GM21390 (cell line): ENCODE data around the gene RAET1L.
"Not testable (repeated sequence)": the region's sequence is repeated elsewhere in the genome, so short reads cannot be mapped to it uniquely, and the experiment has no call there.

Source experiments
- ATAC-seq: cut with Tn5 transposase; IDR thresholded peaks from one replicate; pipeline ENCODE4 v1.9.1; 2021; ENCODE audit not compliant: unreplicated experiment

RAET1L gene

DNA sequence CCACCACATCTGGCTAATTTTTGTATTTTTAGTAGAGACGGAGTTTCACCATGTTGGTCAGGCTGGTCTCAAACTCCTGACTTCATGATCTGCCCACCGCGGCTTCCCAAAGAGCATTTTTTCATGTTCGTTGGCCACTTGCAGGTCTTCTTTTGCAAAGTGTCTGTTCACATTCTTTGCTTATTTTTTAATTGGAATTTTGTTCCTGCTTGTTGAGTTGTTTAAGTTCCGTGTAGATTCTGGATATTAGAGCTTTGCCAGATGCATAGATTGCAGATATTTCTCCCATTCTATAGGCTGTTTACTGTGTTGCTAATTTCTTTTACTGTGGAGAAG, 8.2 kb downstream of the RAET1L start:
- ATAC-seq, result not testable (repeated sequence)

DNA sequence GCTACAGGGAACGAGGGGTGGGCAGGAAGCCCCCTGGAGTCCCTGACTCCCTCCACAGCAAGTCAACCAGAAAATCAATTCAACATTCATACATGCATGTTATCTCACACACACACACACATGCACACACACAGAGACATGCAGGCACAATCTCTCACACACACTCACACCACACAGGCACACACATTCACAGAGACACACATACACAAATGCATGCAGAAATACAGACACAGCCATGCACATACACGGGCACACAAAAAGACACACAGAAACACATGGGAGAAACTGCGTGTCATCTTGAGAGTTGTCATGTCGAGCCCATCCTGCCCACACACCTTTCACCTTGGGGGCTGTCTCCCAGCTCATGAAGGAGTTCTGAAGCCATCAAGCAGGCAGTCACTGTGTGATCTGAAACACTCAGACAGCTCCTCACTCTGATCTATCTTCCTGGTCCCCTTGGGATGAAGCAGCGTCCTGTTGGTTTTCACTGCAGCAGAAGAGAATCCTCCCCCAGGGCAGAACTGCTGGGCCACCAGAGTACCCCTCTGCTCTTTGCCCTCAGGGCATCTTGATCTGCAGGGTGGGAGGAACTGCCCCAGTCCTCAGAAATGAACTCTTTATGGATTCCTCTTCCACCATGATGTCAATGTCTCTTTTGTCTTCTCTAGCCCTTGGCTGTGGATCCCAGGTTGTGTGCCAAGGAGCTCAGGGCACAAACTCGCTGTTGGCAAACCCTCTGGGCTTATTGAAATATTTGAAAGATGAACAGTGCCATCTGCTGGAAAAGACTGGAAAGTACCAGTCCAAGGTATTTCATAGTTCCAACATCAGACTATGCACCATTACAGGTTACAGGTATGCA, 8.8 kb downstream of the RAET1L start:
- ATAC-seq, result peak; percentile 45

DNA sequence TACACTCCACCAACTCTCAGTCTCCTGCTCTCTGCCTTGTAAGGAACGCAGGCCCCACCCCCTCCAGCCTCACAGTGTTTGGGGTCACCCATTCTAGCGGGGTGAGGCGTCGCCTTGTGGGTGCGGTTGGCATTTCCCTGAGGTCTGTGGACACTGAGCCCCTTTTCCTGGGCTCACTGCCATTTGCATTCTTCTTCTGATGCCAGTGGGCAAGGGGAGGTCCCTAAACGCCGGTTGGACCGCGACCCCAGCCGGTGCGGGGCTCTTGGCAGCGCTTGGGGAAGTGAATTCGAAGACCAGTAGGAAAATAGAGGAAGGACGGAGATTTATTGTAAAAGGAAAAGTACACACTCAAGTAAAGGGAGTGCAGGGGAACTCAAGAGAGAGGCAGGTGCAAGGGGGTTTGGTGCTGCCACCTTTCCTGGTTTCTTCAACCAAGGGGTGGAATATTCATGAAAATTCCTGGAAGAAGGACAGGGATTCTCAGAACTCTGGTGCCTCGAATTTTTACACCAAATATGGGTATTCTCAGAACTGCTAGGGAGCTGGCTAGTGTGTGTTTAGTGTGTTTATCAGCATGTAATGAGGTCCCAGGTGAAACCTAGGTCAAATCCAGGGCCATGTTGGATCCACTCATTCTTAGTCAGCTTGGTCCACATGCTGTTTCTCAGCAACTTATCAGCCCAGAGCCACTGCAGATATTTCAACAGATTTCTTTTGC, 9.9 kb downstream of the RAET1L start:
- not testable (repeated sequence) for ATAC-seq

DNA sequence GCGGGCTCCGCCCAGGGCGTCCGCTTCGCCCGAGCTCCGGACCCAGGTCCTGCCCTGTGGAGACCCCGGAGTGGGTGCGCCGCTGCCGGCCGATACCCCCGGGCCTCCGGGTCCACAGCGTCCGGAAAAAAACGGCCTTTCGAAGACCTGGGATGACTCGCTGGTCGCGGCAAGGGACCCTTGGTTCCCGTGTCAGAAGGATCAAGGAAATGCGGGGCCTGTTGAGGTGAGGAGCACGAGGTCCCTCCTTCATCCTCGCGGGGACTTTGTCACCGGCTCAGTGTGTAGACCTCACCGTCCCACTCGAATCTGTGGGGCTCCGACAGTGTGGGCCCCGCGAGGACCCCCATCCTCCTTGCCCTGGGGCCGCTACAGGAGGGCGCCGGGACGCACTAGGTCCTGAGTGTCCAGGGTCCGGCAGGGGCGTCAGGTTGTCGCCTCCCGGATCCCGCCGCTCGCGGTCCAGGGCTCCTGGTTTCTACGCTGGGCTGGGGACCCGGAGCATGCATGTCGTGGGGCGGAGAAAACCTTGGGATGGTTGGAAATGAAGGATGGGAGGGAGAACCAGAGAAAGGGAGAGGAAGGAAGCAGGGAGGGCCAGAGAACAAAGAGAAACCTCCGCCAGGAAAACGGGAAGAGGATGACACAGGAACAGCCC, 10.6 kb downstream of the RAET1L start:
- ATAC-seq, result not testable (repeated sequence)

DNA sequence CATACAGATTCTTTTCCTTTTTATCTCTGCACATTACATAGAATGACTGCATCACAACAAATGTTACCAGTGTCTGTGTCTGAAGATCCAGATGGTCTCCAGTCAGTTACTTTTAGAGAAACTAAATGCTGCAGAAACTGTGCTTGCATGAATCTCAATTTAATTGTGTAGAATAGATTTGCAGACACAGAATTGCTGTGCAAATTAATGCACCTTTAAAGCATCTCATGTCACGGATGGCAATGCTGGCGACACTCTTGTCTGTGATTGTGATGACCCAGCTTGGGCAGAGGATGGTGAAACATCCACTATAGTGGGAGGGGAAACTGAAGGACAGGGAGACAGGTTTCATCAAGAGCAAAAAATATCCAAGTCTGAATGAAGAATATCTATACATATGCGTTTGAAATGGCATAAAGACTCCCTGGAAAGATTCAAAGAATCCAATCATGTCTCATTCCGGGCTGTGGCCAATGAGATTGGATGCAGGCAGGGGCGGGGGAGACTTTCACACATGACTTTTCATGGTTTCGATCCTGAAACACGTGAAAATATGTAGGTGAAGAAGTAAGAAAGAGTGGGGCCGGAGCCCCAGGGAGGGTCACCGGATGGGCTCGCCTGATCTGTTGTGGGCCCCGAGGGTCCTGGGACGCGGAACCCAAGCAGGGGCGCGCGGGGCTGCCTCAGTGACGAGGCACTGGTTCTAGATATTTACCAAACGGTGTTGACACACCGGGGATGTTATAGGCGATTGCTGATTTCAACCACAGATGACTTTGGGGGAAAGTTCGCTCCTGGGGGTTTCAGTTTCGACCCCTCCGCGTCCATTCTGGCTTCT, 11.3 kb downstream of the RAET1L start:
- ATAC-seq, result not testable (repeated sequence)

DNA sequence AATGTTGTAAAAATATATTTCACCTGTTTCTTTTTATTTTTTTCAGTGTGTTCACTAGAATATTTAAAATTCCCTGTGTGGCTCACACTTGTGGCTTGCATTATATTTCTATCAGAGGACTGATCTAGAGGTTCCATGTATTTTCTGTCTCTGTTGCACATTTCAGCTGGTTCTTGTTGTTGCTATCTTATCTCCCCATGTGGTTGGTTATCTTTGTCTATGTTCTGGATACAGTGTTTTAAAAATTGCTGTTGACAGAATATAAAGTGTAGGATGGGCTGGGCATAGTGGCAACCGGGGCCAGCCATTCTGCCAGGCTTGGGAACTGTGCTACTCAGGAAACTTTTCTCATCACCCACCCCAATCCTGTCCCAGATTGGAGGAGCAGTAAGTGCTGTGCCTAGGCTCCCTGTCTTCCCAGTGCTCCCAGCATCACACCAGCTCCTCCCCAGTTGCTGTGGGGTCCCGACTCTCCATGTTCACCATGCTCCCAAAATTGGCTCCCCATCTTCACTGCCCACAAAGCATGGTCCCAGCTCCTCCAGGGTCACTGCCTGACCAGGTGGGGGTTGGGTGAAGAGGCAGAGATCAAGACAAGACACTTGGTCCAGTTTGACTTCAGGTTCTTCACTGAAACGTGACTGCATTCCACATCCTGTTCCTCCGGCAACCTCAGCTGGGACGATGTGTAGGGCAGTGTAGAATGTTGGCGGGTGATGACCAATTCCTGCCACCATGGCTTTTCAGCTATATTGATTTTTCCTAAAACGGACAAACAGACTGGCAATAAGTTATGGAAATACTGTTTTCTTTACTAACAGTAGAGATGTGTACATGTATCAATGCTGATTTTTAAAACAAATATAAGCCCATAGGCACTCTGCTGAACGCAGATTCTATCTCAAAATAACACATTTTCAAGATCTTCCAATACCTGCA, 12.2 kb downstream of the RAET1L start:
- ATAC-seq, result not testable (repeated sequence)

DNA sequence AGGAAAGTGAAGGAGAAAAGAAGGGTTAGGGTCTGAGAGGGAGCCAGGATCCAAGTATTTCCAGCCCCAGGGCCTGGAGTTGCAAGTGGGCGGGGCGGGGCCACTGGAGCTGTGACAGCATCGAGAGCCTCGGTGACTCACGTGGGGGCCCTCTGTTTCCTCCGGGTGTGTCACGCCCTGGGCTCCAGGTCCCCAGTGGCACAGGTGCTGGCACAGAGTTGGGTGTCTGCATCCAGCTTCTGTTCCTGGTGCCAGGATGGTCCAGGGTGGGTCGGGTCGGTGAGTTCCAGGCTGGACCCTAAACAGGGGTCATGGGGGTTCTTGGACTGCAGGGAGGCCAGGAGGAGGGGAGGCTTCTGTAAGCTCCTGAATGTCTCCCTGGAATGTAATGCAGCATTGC, 16.7 kb downstream of the RAET1L start:
- no peak for ATAC-seq

DNA sequence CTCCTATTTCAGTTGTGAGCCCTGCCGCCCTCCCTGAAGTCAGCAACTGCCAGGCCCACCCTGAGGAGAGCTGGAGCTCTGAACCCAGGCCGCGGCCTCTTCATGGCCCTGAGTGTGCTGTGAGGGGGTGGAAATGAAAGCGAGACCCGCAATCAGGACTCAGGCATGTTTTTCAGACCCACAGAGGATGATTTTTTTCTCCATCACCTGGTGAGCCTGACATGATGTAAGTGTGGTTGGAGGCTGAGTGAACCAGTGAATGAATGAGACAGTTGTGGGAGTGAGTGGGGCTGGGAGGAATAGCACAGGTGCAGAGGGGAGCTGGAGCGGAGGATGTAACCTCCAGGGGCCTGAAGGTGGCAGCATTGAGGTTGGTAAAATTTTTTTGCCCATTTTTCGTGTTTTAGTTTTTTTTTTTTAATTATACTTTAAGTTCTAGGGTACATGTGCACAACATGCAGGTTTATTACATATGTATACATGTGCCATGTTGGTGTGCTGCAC, 18.3 kb downstream of the RAET1L start:
- ATAC-seq, result no peak

DNA sequence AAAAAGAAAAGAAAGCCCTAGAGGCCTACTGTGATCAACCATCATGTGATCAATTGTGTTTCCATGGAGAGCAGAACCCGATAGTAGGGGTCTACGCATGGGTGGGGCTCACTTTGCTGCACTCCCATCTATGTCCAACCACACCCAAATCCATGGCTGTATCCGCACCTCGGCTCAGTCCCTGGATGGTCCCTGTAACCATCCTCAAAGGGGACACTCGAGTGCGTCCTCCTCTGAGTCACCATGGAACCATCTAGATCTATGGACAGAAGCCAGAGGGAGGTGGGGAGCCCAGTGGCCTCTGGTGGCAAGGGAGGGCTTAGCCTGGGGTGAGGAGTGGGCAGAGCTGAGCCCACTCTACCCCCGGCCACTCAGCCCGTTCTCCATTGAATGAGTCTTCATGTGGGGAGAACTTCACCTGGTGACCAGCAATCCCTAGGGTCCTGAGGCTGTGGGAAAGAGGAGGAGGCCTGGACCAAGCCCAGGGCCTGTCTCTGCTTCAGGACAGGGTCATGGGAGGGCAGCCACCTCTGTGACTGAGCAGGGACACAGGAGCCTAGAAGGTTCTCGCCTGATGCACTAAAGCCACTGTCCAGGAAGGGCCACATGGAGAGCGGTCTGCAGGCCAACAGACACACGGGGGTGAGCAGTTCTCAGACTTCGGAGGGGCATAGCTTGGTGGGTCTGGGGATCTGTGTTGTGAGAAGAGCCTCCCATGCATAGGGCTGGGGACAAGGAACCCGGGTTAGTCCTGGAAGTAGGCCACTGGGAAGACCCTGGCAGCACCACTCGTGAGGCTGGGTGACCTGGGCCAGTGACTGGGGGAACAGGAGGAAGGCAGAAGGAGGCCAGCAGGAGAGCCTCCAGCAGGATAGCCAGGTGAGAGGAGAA, 19.3 kb downstream of the RAET1L start:
- no peak for ATAC-seq

DNA sequence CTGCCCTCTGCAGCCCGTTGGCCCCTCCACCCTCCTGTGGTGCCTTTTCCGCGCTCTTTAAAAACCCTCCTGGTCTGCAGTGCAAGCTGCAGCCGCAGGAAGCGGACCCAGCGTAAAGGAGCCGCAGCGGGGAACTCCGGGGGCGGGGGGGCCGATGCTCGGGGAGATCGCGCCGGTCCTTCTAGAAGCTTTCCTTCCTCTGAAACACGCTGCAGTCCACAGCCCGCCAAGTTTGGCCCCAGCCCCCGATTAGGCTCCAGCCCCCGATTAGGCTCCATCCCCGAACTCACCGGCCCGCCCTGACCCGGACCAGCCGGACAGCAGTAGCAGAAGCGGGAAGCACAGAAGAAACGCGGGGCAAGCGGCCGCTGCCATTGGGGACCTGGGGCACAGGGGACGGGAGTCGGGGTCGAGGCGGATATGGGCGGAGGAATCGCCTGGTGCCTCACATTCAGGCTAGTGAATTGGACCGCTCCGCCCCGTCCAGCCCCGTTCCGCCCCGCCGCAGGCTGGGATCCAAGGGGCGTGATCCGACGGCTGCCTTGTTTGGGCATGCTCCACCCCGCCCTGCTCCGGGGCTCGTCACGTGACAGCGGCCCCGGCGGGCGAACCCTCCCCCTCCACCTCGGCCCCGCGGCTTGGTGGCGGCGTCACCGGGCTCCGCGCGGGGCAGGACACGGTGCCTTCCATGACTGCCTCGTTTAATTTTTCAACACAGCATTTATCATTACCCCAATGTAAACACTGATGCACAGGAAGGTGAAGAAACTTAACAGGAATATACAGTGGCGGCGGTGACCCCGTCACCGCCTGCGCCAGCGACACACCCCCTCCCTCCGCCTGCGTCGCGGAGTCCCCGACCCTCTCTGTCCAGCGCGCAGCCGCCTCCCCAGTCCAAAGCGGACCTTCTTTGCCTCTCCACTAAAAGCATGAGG, 20.3 kb downstream of the RAET1L start:
- ATAC-seq, result peak; percentile 69

DNA sequence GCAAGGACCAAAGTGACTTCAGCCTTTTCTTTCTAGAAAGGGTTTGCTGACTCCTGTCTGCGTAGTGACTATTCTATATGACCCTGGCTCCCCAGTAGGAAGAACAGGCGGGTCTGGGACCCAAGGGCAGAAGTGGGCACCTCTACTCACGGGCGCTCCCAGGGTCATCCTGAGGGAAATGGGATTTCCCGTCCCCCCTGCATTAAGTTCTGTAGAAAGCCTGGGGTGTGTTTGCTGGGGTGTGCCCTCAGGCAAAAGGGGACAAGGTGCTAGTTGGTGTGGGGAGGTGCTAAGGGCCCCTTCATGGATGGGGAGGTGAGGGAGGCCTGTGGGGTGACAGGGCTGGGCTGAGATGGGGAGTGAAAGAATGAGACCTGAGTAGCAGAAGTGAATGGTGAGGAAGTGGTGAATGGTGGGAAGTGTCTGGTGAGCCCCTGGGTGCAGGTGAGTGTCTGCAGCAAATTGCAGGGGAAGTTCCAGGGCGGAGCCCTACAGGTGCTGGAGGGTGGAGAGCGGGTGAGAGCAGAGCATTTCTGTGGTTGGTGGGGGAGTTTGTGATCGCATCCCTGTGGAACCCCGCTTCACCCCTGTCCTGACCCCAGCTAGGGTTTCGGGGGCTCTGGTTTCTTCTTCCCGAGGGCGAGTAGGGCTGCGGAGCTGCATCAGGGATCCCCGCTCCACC, 21.1 kb downstream of the RAET1L start:
- peak; percentile 26 for ATAC-seq

DNA sequence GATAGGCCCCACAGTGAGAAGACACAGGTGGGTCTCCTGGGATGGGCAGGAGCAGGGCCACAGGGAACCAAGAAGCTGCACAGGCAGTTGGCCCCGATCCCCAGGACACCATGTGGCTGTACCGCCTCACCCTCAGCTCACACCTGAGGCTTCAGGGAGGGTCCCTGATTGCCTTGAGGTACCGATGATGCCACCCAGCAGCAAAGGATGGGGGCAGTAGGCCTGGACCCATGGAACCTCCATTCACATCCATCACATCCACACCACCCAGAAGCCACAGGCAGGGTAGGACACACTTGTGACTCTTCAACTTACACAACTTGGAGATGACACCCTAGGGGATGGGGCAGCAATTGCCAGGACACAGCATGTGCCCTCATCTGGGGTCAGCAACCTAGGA, 21.7 kb downstream of the RAET1L start:
- not testable (repeated sequence) for ATAC-seq

DNA sequence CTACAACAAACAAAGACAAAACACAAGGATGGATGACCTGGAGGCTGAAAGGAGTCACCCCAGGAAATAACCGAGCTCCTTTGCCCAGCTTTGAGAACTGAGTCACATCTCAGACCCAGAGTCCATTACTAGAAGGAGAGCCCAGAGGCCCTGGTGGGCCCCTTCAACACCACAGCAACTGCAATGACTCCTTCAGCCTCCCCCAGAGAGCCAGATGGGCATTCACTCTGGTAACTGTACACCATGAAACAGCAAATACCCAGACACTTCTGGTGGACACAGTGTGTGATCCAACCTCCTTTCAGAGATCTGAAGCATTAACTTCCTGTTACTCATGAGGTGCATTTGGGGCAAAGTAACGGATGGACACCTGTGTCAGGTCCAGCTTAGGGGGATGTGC, 22.6 kb downstream of the RAET1L start:
- ATAC-seq, result no peak

DNA sequence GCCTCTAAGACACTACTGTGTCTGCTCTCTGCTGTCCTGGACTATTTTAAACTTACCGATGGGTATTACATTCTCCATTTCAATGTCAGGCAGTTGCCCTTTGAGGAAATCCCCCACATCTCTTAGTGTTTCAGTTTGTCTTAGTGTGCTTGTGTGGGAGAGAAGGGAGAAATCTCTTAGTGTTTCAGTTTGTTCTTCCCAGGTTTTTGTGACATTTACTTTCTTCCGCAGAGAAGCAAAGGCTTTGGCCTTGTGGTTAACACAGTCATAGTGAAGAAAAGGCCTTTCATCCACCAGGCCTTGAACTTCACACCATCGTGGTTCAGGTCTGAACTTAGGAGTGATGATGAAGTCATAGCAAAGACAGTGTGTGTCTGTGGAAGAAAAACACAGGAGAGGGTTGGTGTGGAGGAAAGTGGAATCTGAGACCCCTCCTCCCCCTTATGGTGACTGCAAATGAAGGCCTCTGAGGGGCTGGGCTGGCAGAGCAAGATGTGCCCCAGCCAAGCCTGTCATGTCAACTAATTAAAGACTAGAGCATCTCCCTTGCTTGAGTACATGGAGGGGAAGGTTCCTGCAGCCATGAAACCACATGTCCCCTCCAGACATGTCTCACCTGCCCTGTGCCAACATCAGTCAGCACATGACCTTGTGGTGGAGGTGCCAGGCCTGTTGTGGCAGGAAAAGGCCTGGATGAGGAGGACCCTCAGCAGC, 23.9 kb downstream of the RAET1L start:
- peak; percentile 36 for ATAC-seq

DNA sequence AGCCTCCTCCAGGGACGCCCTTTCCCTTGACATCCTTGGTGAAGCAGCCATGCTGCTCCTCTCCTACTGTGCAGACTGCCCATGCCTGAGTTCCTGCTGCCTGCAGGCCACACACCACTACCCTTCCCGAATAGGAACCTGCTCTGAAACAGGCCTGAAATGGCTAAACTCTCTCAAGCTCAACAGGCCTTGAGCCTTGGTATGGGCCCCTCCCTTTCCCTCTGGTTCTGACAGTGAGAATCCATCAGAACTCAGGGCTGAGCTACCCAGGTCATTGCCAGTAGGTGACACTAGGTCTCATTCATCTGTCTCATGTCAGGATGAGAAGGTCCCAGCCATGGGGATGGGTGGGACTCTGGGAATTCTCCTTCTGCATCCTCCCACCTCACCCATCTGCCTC, 25.7 kb downstream of the RAET1L start:
- ATAC-seq, result no peak

DNA sequence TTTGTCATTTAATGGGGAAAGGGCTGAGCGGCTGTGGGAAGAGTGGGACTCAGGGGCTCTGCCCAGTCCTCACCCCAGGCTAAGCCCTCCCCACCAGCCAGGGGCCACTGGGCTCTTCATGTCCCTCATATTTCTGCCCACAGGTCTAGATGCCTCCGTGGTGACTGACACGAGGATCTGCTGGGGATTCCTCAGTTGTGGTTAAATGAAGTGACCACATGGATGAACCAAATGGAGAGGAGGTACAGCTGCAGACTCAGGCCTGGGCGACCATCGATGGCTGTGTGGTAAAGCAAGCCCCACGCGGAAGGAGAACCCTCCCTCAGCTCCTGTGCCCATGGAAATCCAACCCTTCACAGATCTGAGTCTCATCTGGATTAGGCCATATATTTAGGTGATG, 29.4 kb downstream of the RAET1L start:
- ATAC-seq, result no peak
